Amniotic stem cell (primary cell): ENCODE results near the gene TPPP.
"Not testable (repeated sequence)": the region's sequence is repeated elsewhere in the genome, so short reads cannot be mapped to it uniquely, and the experiment has no call there.

Source experiments
- DNase-seq: peaks from one replicate; lab custom pipeline; 2025; lab: John Stamatoyannopoulos, UW

Gene TPPP

DNA sequence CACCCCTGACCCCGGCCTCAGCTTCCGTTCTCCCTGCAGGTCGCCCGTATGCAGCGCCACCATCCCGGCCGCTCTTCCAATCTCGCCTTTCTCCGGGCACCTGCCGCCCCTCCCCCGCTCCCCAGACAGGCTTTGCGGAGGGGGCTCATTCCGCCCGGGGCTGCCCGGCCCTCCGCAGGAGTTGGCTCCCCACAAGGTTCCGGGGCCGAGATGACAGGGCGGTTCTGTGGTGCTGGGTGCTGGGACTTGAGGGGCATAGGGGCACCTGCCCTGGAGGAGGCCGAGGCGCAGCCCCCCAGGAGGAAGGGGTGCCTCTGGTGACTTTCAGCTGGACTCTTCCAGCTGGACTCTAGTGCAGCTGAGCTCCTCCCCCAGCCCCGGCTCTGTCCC is 885 bp upstream of the TPPP start:
- not testable (repeated sequence) for DNase-seq

DNA sequence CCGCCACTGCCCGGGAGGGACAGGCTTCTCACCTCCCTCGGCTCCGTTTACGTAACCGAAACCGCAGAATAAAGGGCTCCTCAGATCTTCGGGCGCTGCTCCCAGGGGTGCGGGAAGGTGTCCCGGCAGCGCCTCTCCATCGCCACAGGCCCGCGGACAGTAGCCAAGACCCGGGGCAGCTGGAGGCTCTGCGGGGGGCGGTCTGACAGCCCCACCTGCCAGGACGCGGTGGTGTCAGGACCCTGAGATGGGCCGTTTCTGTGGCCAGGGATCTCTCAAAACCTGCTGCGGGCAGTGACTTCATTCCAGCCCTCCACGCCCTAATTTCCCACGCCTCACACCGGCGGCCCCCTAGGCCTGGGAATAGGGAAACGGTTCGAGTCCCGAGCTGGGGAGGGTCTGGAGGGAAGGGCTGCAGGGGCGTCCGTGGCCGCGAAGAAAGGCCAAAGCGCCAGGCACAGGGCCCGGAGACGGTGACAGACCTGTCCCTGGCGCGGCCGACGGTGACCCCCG is 567 bp downstream of the TPPP start:
- DNase-seq = not testable (repeated sequence)

GRCh38 chr5:691817-692528 is 1.2 kb downstream of the TPPP start:
- no peak for DNase-seq

- DNase-seq = not testable (repeated sequence)
Observed at GRCh38 chr5:691049-691448, 2.1 kb downstream of the TPPP start.

GRCh38 chr5:690293-690692 is 2.9 kb downstream of the TPPP start:
- DNase-seq = not testable (repeated sequence)

- DNase-seq = not testable (repeated sequence)
Observed at GRCh38 chr5:688348-689010, 4.7 kb downstream of the TPPP start.

DNA sequence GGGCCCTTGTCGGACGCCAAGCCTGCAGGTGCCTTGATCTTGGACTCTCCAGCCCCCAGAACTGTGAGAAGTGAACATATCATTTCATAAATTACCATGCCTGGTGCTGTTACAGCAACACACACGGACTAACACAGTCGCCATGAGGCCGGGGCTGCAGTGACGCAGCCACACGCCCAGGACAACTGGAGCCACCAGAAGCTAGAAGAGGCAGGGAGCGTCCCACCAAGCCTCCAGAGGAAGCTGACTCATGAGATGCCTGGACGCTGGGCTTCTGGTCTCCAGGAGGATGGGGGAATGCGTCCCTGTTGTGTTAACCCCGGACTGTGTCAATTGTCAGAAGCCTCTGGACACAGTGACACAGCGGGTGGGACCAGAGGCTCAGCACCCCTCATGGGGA is 6.2 kb downstream of the TPPP start:
- DNase-seq = not testable (repeated sequence)

GRCh38 chr5:686172-686523 is 7.0 kb downstream of the TPPP start:
- DNase-seq = not testable (repeated sequence)

GRCh38 chr5:685262-686171 is 7.6 kb downstream of the TPPP start:
- DNase-seq = no peak

- no peak for DNase-seq
Observed at GRCh38 chr5:684751-685216, 8.4 kb downstream of the TPPP start.

- no peak for DNase-seq
Observed at GRCh38 chr5:683551-684481, 9.3 kb downstream of the TPPP start.

GRCh38 chr5:682651-683358 is 10.3 kb downstream of the TPPP start:
- not testable (repeated sequence) for DNase-seq

DNA sequence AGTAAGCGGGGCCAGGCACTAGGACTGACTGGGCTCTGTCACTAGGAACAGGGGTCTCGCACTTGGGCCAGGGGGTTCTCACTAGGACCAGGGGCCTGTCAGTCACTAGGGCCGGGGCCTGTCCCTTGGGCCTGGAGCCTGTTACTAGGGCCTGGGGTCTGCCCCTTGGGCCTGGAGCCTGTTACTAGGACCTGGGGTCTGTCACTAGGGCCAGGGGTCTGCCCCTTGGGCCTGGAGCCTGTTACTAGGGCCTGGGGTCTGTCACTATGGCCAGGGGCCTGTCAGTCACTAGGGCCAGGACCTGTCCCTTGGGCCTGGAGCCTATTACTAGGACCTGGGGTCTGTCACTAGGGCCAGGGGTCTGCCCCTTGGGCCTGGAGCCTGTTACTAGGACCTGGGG is 10.9 kb downstream of the TPPP start:
- DNase-seq = not testable (repeated sequence)

GRCh38 chr5:681317-682191 is 11.6 kb downstream of the TPPP start:
- not testable (repeated sequence) for DNase-seq

DNA sequence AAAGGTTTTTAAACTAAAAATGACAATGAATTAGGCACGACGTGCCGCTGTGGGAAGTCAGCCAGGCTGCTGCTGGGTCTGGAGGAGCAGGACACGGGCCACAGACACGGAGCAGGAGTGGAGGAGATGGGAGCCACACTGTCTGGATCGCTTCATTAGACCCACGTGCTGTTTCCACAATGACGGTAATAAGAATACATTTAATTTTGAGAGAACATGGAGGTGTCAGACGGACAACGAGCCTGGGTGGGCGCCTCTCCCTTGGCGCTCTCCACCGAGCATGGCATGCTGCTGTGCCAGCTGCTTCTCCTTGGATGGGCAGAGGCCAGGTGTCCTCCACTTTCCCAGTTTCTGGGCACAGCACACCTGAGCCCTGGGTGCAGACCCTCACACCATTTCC is 12.3 kb downstream of the TPPP start:
- DNase-seq = not testable (repeated sequence)

DNA sequence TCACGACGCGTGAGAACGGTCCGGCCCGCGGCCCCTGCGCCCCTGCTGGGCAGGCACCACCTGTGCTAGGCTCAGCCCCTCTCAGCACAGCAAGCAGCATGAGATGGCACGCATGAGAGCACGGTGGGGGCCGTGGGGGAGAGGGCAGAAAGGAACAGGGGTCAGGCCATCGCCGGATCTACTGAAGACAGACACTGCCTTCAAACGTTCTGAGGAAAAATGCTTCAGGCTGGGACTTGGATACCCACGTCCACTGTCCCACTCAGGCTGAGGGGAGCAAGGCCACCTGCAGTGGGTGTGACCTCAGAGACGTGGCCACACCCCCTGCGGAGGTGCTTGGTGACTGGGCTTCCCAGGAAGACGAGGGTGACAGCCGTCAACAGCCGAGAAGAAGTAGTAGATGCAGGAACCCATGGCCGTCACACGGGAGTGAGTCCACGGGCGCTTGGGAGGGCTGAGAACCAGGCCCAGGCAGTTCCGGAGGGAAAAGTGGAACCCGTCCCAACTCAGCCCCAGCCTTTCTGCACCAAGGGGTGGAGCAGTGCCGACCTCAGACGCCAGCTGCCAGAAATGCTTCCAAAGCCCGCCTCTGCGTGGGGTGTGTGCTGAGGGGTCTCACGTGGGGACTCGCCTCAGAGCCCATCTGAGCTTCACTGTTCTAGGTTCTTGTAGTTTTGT is 12.9 kb downstream of the TPPP start:
- DNase-seq = not testable (repeated sequence)

DNA sequence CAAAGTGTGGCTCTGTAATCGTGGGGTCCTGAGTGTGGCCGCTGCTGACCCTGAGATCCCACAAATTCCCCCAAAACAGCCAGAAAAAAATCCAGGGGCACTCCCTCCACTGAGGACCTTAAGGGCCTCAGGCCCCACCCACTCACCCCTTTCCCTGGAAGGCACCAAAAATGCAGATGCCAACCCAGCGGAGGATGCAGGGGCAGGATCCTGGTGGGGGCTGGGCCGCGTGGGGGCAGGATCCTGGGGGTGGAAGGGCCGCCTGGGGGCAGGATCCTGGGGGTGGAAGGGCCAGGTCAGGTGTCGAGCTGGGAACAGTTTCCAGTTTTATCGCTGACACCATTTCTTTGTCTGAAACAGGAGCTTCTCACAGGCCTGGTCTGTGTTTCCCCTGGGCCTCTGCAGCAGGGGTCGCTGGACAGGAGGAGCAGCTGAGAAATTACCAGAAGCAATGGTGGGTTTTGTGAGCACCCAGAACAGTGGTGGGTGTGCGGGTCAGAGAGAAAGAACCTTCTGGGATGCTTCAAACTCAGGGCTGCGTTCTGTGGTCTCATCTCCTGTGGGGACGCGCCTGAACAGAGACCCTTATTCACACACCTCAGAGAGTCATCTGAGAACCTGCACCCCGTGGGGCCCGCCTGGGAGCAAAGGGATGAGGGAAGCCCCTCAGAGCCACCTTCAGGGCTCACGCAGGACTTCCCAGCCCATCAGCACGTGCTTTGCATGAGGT is 13.8 kb downstream of the TPPP start:
- DNase-seq = not testable (repeated sequence)

- DNase-seq = not testable (repeated sequence)
Observed at GRCh38 chr5:678521-678920, 14.6 kb downstream of the TPPP start.
